ENCODE results near the gene EPB41L3. TPM values are rescaled to one million over a fixed set of nuclear protein-coding genes. Genes with fewer than 3 reads are reported as not detected.
"Not testable (repeated sequence)": the region's sequence is repeated elsewhere in the genome, so short reads cannot be mapped to it uniquely, and the experiment has no call there.

Gene EPB41L3
- total and polyA plus RNA-seq, 5 donors: 8.7 to 23.7 (median 20.8) TPM

- Histone ChIP-seq H3K27ac (ENCODE audit: low read length) (no peak overlapping the region), H3K4me3 (ENCODE audit: low read length) (no peak overlapping the region), H3K27me3 (ENCODE audit: control insufficient read depth, insufficient read depth) (no peaks in the 10 kb centered on the region), H3K9me3 (ENCODE audit: control insufficient read depth, low read length) (no peaks in the 10 kb centered on the region), H3K4me1 (ENCODE audit: control insufficient read depth, insufficient read depth, low read length) (no peaks in the 10 kb centered on the region)
- no peak for ATAC-seq
- WGBS: 85% methylated on average over 2 of the region's 2 CpGs
- no peak for DNase-seq
- intact Hi-C loops (cut with DNase I): no loop called here
Observed at GRCh38 chr18:5496305-5496704, 47.5 kb downstream of the EPB41L3 start.

GRCh38 chr18:5490753-5491480 lies 52.9 kb downstream of the EPB41L3 start:
- intact Hi-C loops (cut with DNase I): no loop called here
- no peak for ATAC-seq
- Histone ChIP-seq H3K27me3 (ENCODE audit: control insufficient read depth, insufficient read depth) (no peaks in the 10 kb centered on the region), H3K9me3 (ENCODE audit: control insufficient read depth, low read length) (no peaks in the 10 kb centered on the region), H3K4me1 (ENCODE audit: control insufficient read depth, insufficient read depth, low read length) (no peaks in the 10 kb centered on the region), H3K27ac (ENCODE audit: low read length) (no peak overlapping the region), H3K4me3 (ENCODE audit: low read length) (no peak overlapping the region)
- 71% methylated on average over 5 of the region's 5 CpGs for WGBS
- no peak for DNase-seq

DNA sequence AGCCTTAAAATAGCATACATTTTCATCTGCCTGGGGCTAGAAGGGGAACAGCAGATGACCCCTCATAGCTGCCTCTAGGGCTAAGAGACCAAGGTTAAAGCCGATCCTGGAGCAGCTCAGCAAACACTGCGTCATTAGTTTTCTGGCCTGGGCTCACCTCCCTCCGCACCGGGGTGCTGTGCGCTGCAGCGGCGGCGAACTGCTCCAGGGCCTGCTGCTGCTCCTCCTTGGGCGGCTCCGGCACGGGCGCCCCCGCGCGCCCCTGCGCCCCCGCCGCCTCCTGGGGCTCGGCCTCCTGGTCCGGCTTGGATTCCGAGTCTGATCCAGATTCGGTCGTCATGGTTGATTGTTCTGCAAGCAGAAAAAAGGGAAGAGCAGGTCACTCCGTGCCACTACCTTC lies 55.0 kb downstream of the EPB41L3 start:
- Histone ChIP-seq H3K27ac (ENCODE audit: low read length) (no peak overlapping the region), H3K4me3 (ENCODE audit: low read length) (no peak overlapping the region), H3K9me3 (ENCODE audit: control insufficient read depth, low read length) (no peaks in the 10 kb centered on the region), H3K27me3 (ENCODE audit: control insufficient read depth, insufficient read depth) (no peaks in the 10 kb centered on the region), H3K4me1 (ENCODE audit: control insufficient read depth, insufficient read depth, low read length) (no peaks in the 10 kb centered on the region)
- DNase-seq: peak in 2 of 3 donors; percentile 66 to 67
- 58% methylated on average over 24 of the region's 24 CpGs for WGBS
- intact Hi-C loops (cut with DNase I): no loop called here
- ATAC-seq: peak; percentile 55 to 64

- H3K4me3 ChIP-seq (ENCODE audit: low read length); H3K9me3 ChIP-seq (ENCODE audit: control insufficient read depth, low read length); DNase-seq; ATAC-seq; intact Hi-C loops (cut with DNase I); H3K27ac ChIP-seq (ENCODE audit: low read length); H3K4me1 ChIP-seq (ENCODE audit: control insufficient read depth, insufficient read depth, low read length); H3K27me3 ChIP-seq (ENCODE audit: control insufficient read depth, insufficient read depth): not testable (repeated sequence)
- 96% methylated on average over 4 of the region's 4 CpGs for WGBS
Observed at GRCh38 chr18:5488044-5488443, 55.8 kb downstream of the EPB41L3 start.

DNA sequence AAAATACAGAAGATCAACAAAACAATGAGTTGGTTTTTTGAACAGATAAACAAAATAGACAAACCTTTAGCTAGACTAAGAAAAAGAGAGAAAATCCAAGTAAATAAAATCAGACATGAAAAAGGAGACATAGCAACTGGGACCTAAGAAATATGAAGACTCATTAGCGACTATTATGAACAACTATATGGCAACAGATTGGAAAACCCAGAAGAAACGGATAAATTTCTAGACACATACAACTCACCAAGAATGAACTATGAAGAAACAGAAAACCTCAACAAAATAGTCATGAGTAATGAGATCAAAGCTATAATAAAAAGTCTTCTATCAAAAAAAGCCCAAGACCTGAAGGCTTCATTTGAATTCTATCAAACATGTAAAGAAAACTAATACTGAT lies 59.3 kb downstream of the EPB41L3 start:
- H3K27ac ChIP-seq (ENCODE audit: low read length): no peak overlapping the region
- no peak for DNase-seq
- no peaks in the 10 kb centered on the region for H3K4me1 ChIP-seq (ENCODE audit: control insufficient read depth, insufficient read depth, low read length)
- intact Hi-C loops (cut with DNase I): no loop called here
- H3K9me3 ChIP-seq (ENCODE audit: control insufficient read depth, low read length): no peaks in the 10 kb centered on the region
- no peak overlapping the region for H3K4me3 ChIP-seq (ENCODE audit: low read length)
- no peak for ATAC-seq
- H3K27me3 ChIP-seq (ENCODE audit: control insufficient read depth, insufficient read depth): no peaks in the 10 kb centered on the region
- WGBS: 98% methylated on average over 2 of the region's 2 CpGs

DNA sequence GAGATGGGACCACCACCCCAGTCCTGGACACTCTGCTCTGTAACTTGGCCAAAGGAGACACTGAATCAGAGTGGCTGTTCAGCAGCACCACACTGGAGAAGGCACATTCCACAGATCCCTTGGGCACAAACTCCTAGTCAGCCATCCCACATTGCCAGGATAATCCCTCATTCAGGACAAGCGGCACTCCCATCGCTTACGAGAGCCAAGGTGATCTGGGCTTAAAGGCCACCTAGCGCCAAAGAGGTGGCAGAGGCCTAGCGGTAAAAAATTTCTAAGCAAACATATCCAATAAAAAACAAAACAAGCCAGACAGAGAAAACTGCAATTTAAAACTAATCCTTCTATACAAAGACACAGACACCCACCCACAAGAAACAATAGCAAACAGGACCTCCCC lies 62.2 kb downstream of the EPB41L3 start:
- WGBS: 99% methylated on average over 5 of the region's 5 CpGs
- no peak for ATAC-seq
- intact Hi-C loops (cut with DNase I): no loop called here
- Histone ChIP-seq H3K9me3 (ENCODE audit: control insufficient read depth, low read length) (no peaks in the 10 kb centered on the region), H3K27me3 (ENCODE audit: control insufficient read depth, insufficient read depth) (no peaks in the 10 kb centered on the region), H3K4me1 (ENCODE audit: control insufficient read depth, insufficient read depth, low read length) (peaks cover 3% of the 10 kb centered on the region), H3K4me3 (ENCODE audit: low read length) (no peak overlapping the region), H3K27ac (ENCODE audit: low read length) (no peak overlapping the region)
- DNase-seq: no peak

GRCh38 chr18:5478261-5478660 lies 65.5 kb downstream of the EPB41L3 start:
- no peak for ATAC-seq
- Histone ChIP-seq H3K27ac (ENCODE audit: low read length) (no peak overlapping the region), H3K27me3 (ENCODE audit: control insufficient read depth, insufficient read depth) (no peaks in the 10 kb centered on the region), H3K9me3 (ENCODE audit: control insufficient read depth, low read length) (no peaks in the 10 kb centered on the region), H3K4me3 (ENCODE audit: low read length) (no peak overlapping the region), H3K4me1 (ENCODE audit: control insufficient read depth, insufficient read depth, low read length) (peaks cover 3% of the 10 kb centered on the region)
- 84% methylated on average over 4 of the region's 4 CpGs for WGBS
- DNase-seq: no peak
- intact Hi-C loops (cut with DNase I): no loop called here

GRCh38 chr18:5476961-5477800 lies 66.6 kb downstream of the EPB41L3 start:
- no peaks in the 10 kb centered on the region for H3K9me3 ChIP-seq (ENCODE audit: control insufficient read depth, low read length)
- H3K27ac ChIP-seq (ENCODE audit: low read length): no peak overlapping the region
- DNase-seq: no peak
- 76% methylated on average over 6 of the region's 6 CpGs for WGBS
- peaks cover 3% of the 10 kb centered on the region for H3K4me1 ChIP-seq (ENCODE audit: control insufficient read depth, insufficient read depth, low read length)
- H3K4me3 ChIP-seq (ENCODE audit: low read length): no peak overlapping the region
- no peak for ATAC-seq
- H3K27me3 ChIP-seq (ENCODE audit: control insufficient read depth, insufficient read depth): no peaks in the 10 kb centered on the region
- intact Hi-C loops (cut with DNase I): no loop called here

DNA sequence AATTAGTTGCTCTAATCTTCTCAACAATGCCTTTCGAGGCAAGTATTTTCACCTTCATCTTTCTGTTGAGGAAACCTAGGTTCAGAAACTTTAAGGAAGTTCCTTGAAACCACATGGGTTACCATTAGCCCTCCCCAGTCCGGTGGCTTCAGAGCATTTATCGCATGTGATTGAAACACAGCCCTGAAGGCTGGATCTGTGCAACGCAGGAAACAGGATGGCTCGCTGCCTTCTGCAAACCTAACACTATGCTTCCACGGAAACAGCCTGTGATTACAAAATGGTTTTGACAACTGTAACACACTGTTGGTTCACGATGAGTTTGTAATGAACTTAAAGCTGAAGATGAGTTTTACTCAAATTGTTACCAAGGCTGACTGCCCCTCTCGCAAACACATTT lies 68.5 kb downstream of the EPB41L3 start:
- intact Hi-C loops (cut with DNase I): no loop called here
- Histone ChIP-seq H3K27me3 (ENCODE audit: control insufficient read depth, insufficient read depth) (no peaks in the 10 kb centered on the region), H3K4me3 (ENCODE audit: low read length) (no peak overlapping the region), H3K9me3 (ENCODE audit: control insufficient read depth, low read length) (no peaks in the 10 kb centered on the region), H3K27ac (ENCODE audit: low read length) (no peak overlapping the region), H3K4me1 (ENCODE audit: control insufficient read depth, insufficient read depth, low read length) (peaks cover 3% of the 10 kb centered on the region)
- WGBS: 41% methylated on average over 8 of the region's 8 CpGs
- DNase-seq (peak in 2 of 3 donors; percentile 30 to 60), ATAC-seq (peak; percentile 70 to 72)

DNA sequence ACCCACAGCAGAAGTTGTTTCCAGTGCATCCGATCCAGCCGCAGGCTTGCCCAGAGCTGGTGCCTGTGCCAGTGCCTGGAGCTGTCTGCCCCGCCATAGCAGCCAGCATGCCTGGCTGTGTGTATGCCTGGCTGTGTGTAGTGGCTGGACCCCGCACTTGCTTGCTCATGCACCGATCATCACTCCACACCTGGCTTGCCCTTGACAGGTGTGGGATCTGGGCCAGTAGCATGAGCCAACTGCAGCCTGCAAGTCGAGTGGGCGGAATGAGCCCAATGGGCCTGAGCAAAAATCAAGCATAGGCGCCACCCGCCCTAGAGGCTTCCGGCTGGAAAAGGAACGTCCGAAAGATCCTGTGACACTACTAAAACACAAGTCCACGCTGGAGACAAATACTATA lies 74.5 kb downstream of the EPB41L3 start:
- DNase-seq (no peak), ATAC-seq (no peak)
- H3K9me3 ChIP-seq (ENCODE audit: control insufficient read depth, low read length): no peaks in the 10 kb centered on the region
- no peaks in the 10 kb centered on the region for H3K27me3 ChIP-seq (ENCODE audit: control insufficient read depth, insufficient read depth)
- H3K27ac ChIP-seq (ENCODE audit: low read length): no peak overlapping the region
- 94% methylated on average over 13 of the region's 13 CpGs for WGBS
- H3K4me1 ChIP-seq (ENCODE audit: control insufficient read depth, insufficient read depth, low read length): no peaks in the 10 kb centered on the region
- intact Hi-C loops (cut with DNase I): loop anchor here in 1 of 4 donors (10.0 kb wide), 1 partner anchor 75 kb away; the partner anchor contains the start of gene EPB41L3
- H3K4me3 ChIP-seq (ENCODE audit: low read length): no peak overlapping the region

DNA sequence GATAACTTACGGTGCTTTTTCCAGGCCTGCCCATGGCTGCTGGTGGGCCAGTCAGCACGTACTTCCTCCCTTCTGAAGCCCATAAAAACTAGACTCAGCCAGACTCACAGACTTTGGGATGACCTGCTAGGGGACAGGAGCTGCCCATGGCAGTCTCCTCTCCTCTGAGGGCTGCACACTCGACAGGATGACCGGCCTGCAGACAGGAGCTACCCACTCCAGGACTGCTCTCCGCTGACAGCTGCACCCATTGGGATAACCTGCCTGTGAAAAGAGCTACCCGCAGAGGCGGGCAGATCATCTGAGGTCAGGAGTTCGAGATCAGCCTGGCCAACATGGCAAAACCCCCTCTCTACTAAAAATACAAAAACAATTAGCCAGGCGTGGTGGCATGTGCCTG lies 75.4 kb downstream of the EPB41L3 start:
- Histone ChIP-seq H3K27me3 (ENCODE audit: control insufficient read depth, insufficient read depth) (no peaks in the 10 kb centered on the region), H3K27ac (ENCODE audit: low read length) (no peak overlapping the region), H3K4me1 (ENCODE audit: control insufficient read depth, insufficient read depth, low read length) (no peaks in the 10 kb centered on the region), H3K9me3 (ENCODE audit: control insufficient read depth, low read length) (no peaks in the 10 kb centered on the region), H3K4me3 (ENCODE audit: low read length) (no peak overlapping the region)
- intact Hi-C loops (cut with DNase I): loop anchor here in 1 of 4 donors (10.0 kb wide), 1 partner anchor 76 kb away; the partner anchor contains the start of gene EPB41L3
- 95% methylated on average over 9 of the region's 9 CpGs for WGBS
- no peak for DNase-seq
- ATAC-seq: no peak

Data from right cardiac atrium (tissue), 5 donors.